Subcutaneous abdominal adipose tissue (tissue), 5 donors: Measurements from ENCODE around the gene HEPACAM.

Experiments used
- H3K27ac ChIP-seq: one replicate; pipeline ENCODE4 v1.7.0; 2013; ENCODE audit warnings: low read depth, mild to moderate bottlenecking, inconsistent platforms, low read length, moderate library complexity
- H3K27me3 ChIP-seq, 5 donors: one replicate each; pipeline ENCODE4 v1.7.0; 2013; ENCODE audit warnings: low read length in 5 of 5, inconsistent platforms in 1 of 5; ENCODE audit not compliant: control insufficient read depth in 5 of 5, insufficient read depth in 4 of 5
- H3K36me3 ChIP-seq, 5 donors: one replicate each; pipeline ENCODE4 v1.7.0; 2013; ENCODE audit warnings: low read length in 5 of 5; ENCODE audit not compliant: control insufficient read depth in 5 of 5, insufficient read depth in 5 of 5
- H3K4me1 ChIP-seq, 5 donors: one replicate each; pipeline ENCODE4 v1.7.0; 2013; ENCODE audit warnings: low read length in 5 of 5, mild to moderate bottlenecking in 3 of 5, moderate library complexity in 1 of 5; ENCODE audit not compliant: control insufficient read depth in 5 of 5, insufficient read depth in 5 of 5
- H3K4me3 ChIP-seq, 5 donors: one replicate each; pipeline ENCODE4 v1.7.0; 2013; ENCODE audit warnings: low read length in 5 of 5, low read depth in 1 of 5
- H3K9ac ChIP-seq, 5 donors: one replicate each; pipeline ENCODE4 v1.7.0; 2013; ENCODE audit warnings: low read length in 5 of 5, mild to moderate bottlenecking in 4 of 5, moderate library complexity in 3 of 5
- H3K9me3 ChIP-seq, 5 donors: one replicate each; pipeline ENCODE4 v1.7.0; 2013; ENCODE audit warnings: low read length in 5 of 5; ENCODE audit not compliant: control insufficient read depth in 5 of 5
- donor health status: healthy.
- donor health status: healthy.
- donor health status: healthy.
- donor health status: healthy.
- donor health status: healthy.

Gene HEPACAM

GRCh38 chr11:124928942-124929665, 6.7 kb downstream of the HEPACAM start:
- Histone ChIP-seq H3K27ac (peak overlapping the region; percentile 49), H3K36me3 (peaks cover 0 to 7% (median 0%) of the 10 kb centered on the region in 5 donors), H3K9ac (no peak overlapping the region), H3K9me3 (no peaks in the 10 kb centered on the region), H3K4me3 (no peak overlapping the region), H3K4me1 (peaks cover 0 to 31% (median 19%) of the 10 kb centered on the region in 5 donors), H3K27me3 (no peaks in the 10 kb centered on the region)

GRCh38 chr11:124923296-124923695, 12.6 kb downstream of the HEPACAM start:
- H3K9me3 ChIP-seq: no peaks in the 10 kb centered on the region
- no peak overlapping the region for H3K4me3 ChIP-seq
- peaks cover 0 to 18% (median 11%) of the 10 kb centered on the region in 5 donors for H3K4me1 ChIP-seq
- no peak overlapping the region for H3K27ac ChIP-seq
- H3K9ac ChIP-seq: no peak overlapping the region
- peaks cover 0 to 19% (median 13%) of the 10 kb centered on the region in 5 donors for H3K36me3 ChIP-seq
- H3K27me3 ChIP-seq: no peaks in the 10 kb centered on the region

GRCh38 chr11:124922831-124923230, 13.0 kb downstream of the HEPACAM start:
- Histone ChIP-seq H3K9me3 (no peaks in the 10 kb centered on the region), H3K4me1 (peaks cover 0 to 18% (median 11%) of the 10 kb centered on the region in 5 donors), H3K4me3 (no peak overlapping the region), H3K27ac (no peak overlapping the region), H3K9ac (no peak overlapping the region), H3K36me3 (peaks cover 0 to 19% (median 13%) of the 10 kb centered on the region in 5 donors), H3K27me3 (no peaks in the 10 kb centered on the region)

GRCh38 chr11:124920870-124921609, 14.8 kb downstream of the HEPACAM start:
- H3K36me3 ChIP-seq: peaks cover 0 to 19% (median 13%) of the 10 kb centered on the region in 5 donors
- H3K9me3 ChIP-seq: no peaks in the 10 kb centered on the region
- H3K27me3 ChIP-seq: no peaks in the 10 kb centered on the region
- no peak overlapping the region for H3K27ac ChIP-seq
- H3K9ac ChIP-seq: no peak overlapping the region
- peaks cover 0 to 18% (median 11%) of the 10 kb centered on the region in 5 donors for H3K4me1 ChIP-seq
- peak overlapping the region; percentile 15 to 61 (median 46) for H3K4me3 ChIP-seq

GRCh38 chr11:124920356-124920755, 15.5 kb downstream of the HEPACAM start:
- Histone ChIP-seq H3K36me3 (peaks cover 0 to 19% (median 13%) of the 10 kb centered on the region in 5 donors), H3K27me3 (no peaks in the 10 kb centered on the region), H3K9ac (no peak overlapping the region), H3K27ac (no peak overlapping the region), H3K9me3 (no peaks in the 10 kb centered on the region), H3K4me1 (peaks cover 0 to 18% (median 11%) of the 10 kb centered on the region in 5 donors), H3K4me3 (peak overlapping the region; percentile 15 to 61 (median 46))

GRCh38 chr11:124919898-124920297, 15.9 kb downstream of the HEPACAM start:
- no peaks in the 10 kb centered on the region for H3K27me3 ChIP-seq
- no peak overlapping the region for H3K9ac ChIP-seq
- no peaks in the 10 kb centered on the region for H3K9me3 ChIP-seq
- no peak overlapping the region for H3K4me3 ChIP-seq
- peaks cover 0 to 18% (median 11%) of the 10 kb centered on the region in 5 donors for H3K4me1 ChIP-seq
- H3K36me3 ChIP-seq: peaks cover 0 to 19% (median 13%) of the 10 kb centered on the region in 5 donors
- no peak overlapping the region for H3K27ac ChIP-seq

GRCh38 chr11:124918950-124919349, 16.9 kb downstream of the HEPACAM start, which contains the start of gene HEPN1:
Gene HEPN1, plus strand, starts transcription at chr11:124919250.
- Histone ChIP-seq H3K27me3 (no peaks in the 10 kb centered on the region), H3K9ac (no peak within 1 kb of the TSS), H3K27ac (no peak within 1 kb of the TSS), H3K4me1 (peaks cover 0 to 18% (median 11%) of the 10 kb centered on the region in 5 donors), H3K9me3 (no peaks in the 10 kb centered on the region), H3K4me3 (no peak within 1 kb of the TSS), H3K36me3 (peaks cover 0 to 19% (median 10%) of the 10 kb centered on the region in 5 donors)

- Histone ChIP-seq H3K27ac (no peak overlapping the region), H3K27me3 (no peaks in the 10 kb centered on the region), H3K9ac (no peak overlapping the region), H3K4me3 (no peak overlapping the region), H3K4me1 (peaks cover 0 to 18% (median 11%) of the 10 kb centered on the region in 5 donors), H3K9me3 (peaks cover 0 to 2% (median 0%) of the 10 kb centered on the region in 5 donors), H3K36me3 (peaks cover 0 to 5% (median 0%) of the 10 kb centered on the region in 5 donors)
Observed at GRCh38 chr11:124917115-124917637, 18.7 kb downstream of the HEPACAM start.

GRCh38 chr11:124916370-124916710, 19.5 kb downstream of the HEPACAM start:
- H3K27ac ChIP-seq: no peak overlapping the region
- H3K4me3 ChIP-seq: no peak overlapping the region
- no peak overlapping the region for H3K9ac ChIP-seq
- no peaks in the 10 kb centered on the region for H3K27me3 ChIP-seq
- peaks cover 0 to 4% (median 0%) of the 10 kb centered on the region in 5 donors for H3K9me3 ChIP-seq
- H3K4me1 ChIP-seq: peaks cover 0 to 16% (median 9%) of the 10 kb centered on the region in 5 donors
- no peaks in the 10 kb centered on the region for H3K36me3 ChIP-seq
